GM19023 (cell line): ENCODE data around the gene TMEM72.
A peak's percentile ranks its signal among the peaks of the same experiment; 100 is the strongest.

Source experiments
- ATAC-seq: cut with Tn5 transposase; IDR thresholded peaks from one replicate; pipeline ENCODE4 v1.9.1; 2021; ENCODE audit warnings: mild to moderate bottlenecking, moderate library complexity; ENCODE audit not compliant: unreplicated experiment

Gene TMEM72

DNA sequence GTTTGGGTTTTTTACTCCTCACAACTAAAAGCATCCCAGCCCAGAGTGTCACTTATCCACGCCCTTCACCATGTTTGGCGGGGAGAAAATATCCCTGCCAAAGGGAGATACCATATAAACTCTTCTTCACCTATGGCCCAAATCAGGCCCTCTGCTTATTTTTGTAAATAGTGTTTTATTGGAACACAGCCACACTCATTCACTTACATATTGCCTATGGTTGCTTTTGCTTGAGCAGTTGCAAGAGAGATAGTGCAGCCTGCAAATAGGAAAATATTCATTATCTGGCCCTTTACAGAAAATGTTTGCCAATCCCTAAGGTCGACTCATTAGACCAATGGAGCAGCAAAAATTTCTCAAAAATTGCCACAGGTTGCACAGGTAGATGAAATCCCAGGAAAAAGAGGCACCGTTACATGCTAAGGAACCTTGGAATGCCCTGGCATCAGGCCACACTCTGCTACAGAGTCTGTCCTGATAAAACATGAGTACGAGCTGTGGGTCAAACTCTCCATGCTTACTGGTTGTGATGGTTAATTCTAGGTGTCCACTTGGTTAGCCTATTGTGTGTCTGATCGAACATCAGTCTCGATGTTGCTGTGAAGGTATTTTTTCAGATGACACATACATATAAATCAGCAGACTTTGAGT lies 40.6 kb downstream of the TMEM72 start:
- no peak for ATAC-seq

GRCh38 chr10:44952779-44953231 lies 41.7 kb downstream of the TMEM72 start:
- no peak for ATAC-seq

- ATAC-seq = no peak
Observed at GRCh38 chr10:44954042-44954441, 42.9 kb downstream of the TMEM72 start.

- ATAC-seq = no peak
Observed at GRCh38 chr10:44954962-44955361, 43.8 kb downstream of the TMEM72 start.

DNA sequence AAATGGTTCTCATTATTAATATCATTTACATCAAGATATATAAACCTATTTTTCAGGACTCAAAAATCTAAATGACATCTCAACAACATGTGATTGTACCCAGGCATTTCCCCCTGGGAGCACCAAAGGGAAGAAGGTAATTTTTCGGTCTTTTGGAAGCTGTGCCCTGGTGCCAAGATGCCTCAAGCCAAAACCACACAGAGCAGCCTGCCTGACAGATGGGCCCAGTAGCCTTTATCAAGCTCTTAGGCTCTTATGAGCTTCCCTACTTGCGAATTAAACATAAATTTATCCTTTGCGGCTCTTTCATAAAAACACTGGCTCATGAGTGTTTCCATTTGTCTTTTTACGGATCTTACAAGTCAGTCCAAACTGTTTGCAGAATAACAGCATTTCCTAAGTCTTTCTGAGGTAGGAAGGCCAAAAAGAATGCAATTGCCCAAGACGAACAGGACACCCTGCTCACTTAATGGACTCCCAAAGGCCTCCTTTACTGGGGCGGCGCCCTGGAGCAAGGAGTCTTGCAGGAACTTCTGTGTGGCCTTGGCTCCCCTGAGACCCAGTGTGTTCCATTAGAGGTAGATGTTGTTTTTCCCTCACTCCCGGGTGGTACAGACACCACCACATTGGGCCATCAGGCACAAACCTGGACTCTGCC lies 44.4 kb downstream of the TMEM72 start:
- ATAC-seq = no peak

DNA sequence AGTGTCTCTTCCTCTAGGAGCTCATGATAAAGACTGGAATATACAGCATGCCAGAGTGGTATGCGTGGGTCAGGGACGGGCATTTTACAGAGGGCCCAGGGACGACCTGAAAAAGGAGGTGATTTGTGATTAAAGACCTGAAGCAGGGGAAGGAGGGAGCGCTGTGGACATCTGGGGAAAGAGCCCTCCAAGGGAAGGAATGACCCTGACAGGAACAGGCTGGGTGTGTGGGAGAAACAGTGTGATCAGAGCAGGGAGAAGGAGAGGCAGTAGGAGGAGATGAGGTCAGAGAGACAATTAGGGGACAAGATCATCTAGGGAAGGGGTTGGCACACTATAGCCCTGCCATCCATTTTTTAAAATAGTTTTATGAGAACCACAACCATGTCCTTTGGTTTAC lies 45.1 kb downstream of the TMEM72 start:
- ATAC-seq = no peak

GRCh38 chr10:44956717-44957706 lies 45.9 kb downstream of the TMEM72 start:
- ATAC-seq = no peak

- ATAC-seq = no peak
Observed at GRCh38 chr10:44958196-44958897, 47.2 kb downstream of the TMEM72 start.

DNA sequence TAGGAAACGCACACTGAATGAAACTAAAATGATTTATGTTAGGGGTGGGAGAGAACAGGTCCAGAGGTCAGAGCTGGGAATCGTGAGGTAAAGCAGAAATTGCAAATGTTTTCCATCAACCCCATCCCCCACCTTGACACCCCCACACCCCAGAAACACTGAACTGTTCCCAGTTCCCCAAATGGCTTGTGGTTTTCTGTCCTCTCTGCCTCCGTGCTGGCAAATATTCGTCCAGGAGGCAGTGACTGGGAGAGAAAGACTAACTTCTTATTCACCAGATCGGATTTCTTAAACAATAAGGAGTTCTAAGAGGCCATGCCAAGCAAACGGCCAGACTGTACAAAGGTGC lies 47.7 kb downstream of the TMEM72 start:
- no peak for ATAC-seq

- ATAC-seq = peak; percentile 97
Observed at GRCh38 chr10:44959247-44960087, 48.3 kb downstream of the TMEM72 start, which contains the start of gene RASSF4. TSS of gene RASSF4 (plus strand) at chr10:44959802. CDS start at chr10:44970203, 10,401 bp downstream.

DNA sequence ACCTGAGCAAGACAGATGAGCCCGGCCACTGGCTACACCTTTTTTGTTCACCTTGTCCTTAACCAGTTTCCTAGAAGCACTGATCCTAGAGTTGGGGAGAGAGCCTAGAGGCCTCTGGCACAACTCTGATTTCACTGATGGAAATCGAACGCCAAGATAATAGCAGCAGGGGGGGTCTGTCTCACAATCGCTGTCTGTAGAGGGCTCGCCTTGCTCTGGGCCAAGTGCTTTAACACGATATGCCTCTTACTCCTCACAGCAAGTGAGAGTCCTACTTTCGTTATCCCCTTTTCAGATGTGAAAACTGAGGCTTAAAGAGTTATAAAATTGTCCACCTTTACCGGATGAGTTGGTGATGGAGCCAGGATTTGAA lies 48.9 kb downstream of the TMEM72 start:
- ATAC-seq = no peak

DNA sequence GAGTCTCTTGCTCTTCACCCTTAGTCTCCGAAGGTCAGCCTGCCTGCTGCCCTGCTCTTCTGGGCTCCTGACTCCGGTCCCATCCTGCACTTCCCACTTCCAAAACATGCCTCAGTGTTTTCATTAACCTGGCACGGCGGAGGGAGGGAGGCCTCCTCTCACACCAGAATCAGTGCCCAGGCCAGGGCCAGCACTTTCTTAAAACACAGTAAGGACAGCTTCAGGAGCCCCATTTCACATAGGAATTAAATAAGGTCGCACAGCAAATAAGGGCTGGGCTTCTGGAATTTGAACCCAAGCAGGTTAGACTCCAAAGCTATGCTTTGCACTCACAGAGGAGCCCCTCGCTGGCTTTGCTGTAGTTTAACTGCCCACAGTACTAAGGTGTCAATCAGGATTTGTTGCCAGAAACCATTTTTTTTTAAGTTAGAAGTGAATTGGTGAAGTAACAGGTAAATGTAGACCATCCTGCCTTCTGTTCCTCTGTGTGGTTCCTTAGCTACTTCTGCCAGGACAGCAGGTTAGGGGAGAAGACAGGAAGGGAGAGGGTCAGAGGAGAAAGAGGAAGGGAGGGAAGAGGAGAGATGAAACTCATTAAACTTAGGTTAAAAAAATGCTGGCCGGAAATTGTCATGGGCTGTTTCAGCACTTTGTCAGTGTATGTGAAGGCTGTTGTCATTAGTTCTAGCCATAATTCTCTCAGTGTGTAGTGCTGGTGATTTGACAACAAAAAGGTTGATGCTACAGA lies 49.5 kb downstream of the TMEM72 start:
- no peak for ATAC-seq

DNA sequence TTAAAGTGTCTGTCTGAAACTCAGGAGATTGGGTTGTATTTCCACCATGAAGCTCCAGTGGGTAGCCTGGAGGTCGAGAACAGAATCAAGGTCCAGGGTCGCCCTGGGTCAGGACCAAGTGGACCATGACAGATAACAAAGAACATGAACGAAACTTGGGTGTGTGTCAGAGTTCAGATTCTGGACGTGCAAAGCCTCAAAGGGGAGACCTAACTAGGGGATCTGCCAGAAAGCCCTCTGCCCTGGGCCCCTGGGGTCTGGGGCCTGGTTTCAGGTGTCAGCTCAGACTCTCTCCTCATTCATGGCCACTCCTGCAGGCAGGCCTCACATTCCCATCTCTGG lies 50.1 kb downstream of the TMEM72 start:
- ATAC-seq = no peak

DNA sequence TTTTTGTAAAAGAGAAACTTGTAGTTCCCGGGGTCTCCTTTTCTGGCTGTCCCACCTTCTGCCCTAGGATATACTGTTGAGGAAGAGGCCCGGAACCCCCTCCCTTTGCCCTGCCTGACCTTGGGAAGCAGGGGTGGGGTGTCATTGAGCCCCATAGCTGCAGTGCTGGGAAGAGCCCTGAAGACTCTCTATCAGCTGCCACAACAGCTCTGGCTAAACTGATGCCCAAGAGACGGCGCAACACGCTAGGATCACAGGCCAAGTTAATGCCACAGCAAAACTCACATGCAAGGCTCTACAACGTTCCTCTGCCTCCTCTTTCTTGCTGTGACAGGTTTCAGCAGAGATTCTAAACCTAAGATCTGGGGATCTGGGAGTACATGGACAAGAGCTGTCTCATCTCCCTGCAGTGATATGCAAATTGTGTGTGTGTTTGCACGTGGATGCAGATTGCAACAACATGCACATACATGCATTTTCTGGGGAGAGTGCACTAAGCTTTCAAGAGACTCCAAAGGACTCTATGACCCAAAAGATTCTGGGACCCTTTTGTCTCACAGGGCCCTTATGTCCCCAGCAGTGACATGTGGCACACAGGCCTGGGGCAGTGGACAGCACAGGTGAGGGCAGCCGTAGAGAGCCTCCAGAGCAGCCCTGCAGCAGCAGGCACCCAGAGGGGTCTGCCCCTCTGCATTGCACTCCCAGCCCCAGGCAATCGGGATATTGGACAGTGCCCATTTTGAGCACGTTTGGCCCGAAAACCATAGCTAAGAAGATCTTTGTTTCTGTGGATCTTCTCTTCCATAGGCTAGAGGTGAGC lies 51.0 kb downstream of the TMEM72 start:
- ATAC-seq = no peak

DNA sequence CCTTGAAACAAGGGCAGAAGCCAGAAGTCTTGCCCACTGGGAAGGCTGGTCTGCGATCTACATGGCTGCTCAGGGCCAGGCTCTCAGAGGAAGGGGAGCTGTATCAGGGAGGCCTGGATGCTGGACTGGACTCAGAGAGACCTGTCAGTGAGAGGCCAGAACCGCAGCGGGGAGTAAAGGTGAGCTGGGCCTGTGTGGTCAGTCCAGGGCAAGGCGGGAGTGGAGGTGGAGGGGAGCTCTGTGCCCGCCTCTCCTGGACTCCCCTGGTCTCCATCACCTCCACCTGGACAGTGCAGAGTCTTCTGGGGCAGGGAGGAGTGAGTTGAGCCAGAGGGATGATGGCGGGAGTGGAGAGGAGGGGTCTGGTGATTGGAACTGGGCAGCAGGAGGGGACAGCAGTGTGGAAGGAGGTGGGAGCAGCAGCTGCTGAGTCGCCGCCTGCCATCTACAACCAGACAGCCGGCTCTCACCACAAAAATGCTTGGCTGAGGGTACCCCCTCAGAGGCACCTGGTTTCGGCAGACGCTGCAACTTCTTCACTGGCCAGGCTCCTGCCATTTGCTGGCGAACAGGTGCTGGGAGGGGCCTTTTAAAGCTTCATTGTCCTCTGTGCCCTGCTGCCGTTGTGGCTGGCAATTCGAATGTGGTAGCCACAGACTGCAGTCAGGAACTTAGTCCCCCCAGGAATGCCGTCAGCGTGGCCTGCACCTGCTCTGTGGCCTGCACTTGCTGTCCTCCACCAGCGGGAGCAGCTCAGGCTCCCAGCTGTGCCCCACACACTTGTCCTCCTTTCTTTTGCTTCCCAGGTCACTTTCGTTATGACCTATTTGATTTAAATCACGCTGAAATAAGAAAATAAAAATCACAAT lies 52.0 kb downstream of the TMEM72 start:
- no peak for ATAC-seq

- no peak for ATAC-seq
Observed at GRCh38 chr10:44963772-44964633, 52.9 kb downstream of the TMEM72 start.

DNA sequence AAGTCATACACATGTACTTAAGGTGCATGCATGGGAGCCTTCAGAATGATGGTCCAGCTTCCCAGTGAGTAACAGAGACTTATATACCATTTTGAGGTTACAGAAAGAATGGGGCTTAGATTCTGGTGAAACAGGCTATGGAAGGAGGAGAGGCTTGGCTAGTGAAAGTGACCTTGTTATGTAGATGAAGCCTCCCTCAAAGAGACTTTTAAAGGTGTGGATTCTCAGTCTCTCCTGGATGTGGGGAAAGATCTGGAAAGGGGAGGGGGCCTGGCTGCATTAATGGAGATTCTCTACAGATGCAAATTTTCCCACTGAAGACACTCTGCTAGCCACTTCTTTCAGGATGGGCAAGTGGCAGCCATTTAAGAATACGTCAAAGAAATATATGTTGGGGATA lies 54.0 kb downstream of the TMEM72 start:
- ATAC-seq = no peak
